Epithelial cell of esophagus (primary cell): Measurements from ENCODE around the gene STBD1.

Experiments
- DNase-seq: peaks from one replicate; pipeline ENCODE4 v3.0.0; 2010; ENCODE audit warnings: low read depth
- H3K4me3 ChIP-seq: 2 replicates; pipeline ENCODE4 v1.5.1; 2011; ENCODE audit warnings: mild to moderate bottlenecking, low read length, control low read depth
- TF ChIP-seq, protein P1 (sequence below): IDR thresholded peaks from 2 replicates; pipeline ENCODE4 v1.5.1; 2011; ENCODE audit warnings: low read depth, mild to moderate bottlenecking, low read length, control low read depth, inconsistent platforms; ENCODE audit not compliant: insufficient read depth; ENCODE audit errors: missing control alignments

The STBD1 gene

DNA sequence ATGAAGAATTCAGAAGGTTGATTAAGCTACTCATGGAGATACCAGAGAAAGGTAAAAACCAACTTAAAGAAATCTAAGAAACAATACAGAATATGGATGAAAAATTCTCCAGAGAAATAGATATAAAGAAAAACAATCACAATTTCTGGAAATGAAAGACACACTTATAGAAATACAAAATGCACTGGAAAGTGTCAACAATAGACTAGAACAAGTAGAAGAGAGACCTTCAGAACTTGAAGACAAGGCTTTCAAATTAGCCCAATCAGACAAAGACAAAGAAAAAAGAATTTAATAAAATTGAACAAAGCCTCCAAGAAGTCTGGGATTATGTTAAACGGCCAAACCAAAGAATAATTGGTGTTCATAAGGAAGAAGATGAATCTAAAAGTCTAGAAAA, 9.6 kb downstream of the STBD1 start:
- TF ChIP-seq, protein P1, sequence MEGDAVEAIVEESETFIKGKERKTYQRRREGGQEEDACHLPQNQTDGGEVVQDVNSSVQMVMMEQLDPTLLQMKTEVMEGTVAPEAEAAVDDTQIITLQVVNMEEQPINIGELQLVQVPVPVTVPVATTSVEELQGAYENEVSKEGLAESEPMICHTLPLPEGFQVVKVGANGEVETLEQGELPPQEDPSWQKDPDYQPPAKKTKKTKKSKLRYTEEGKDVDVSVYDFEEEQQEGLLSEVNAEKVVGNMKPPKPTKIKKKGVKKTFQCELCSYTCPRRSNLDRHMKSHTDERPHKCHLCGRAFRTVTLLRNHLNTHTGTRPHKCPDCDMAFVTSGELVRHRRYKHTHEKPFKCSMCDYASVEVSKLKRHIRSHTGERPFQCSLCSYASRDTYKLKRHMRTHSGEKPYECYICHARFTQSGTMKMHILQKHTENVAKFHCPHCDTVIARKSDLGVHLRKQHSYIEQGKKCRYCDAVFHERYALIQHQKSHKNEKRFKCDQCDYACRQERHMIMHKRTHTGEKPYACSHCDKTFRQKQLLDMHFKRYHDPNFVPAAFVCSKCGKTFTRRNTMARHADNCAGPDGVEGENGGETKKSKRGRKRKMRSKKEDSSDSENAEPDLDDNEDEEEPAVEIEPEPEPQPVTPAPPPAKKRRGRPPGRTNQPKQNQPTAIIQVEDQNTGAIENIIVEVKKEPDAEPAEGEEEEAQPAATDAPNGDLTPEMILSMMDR = no peak
- DNase-seq = no peak
- no peak overlapping the region for H3K4me3 ChIP-seq

DNA sequence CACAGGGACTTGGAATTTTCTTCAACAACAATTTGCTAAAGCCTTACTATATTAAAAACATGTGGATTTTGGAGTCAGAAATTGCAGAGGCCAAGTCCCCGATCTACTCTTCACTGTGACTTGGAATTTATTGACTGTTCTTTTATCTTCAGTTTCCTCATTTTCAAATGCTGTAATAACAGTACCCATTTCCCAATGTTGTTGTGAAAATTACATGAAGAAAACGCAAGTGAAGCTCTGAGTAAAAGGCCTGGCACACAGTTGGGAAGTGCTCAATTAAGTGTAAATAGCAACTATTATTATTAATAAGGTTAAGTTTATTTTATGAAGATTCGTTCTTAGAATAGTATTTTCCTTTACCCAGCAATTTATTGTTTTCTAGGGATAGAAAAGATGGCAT, 15.7 kb downstream of the STBD1 start:
- TF ChIP-seq, protein P1 = no peak
- no peak for DNase-seq
- no peak overlapping the region for H3K4me3 ChIP-seq

DNA sequence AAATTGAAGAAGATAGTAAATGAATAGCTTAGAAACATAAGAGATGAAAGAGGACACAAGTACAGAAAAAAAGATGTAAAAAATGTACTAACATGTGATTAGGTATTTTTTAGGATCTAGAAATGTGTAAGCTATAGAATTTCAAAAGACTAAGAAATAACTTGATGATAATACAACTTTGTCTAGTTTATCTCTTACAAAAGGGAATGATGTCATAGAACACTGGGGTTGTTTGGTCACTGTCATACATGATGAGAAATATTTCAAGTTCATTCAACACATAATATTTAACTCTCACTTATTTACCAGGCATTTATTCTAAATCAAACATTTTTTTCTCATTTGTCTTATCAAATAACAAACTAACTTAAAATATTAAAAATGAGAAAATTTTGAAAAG, 18.5 kb downstream of the STBD1 start:
- TF ChIP-seq, protein P1 = no peak

DNA sequence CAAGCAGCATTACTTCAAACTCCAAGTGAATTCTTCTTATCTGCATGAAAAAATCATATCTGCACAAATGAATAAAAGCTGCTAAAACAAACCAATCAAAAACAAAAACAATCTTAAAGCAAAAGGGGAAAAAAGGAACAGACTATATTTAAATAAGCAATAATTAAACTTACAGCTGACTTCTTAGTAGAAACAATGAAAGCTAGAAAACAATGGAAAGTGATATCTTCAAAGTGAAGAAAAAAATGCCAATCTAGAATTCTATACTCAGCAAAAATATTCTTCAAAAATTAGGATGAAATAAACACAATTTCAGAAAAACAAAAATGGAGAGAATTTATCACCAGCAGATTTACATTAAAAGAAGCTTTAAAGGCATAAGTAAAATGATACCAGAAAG, 20.0 kb downstream of the STBD1 start:
- H3K4me3 ChIP-seq = no peak overlapping the region
- no peak for DNase-seq
- TF ChIP-seq, protein P1 = no peak

More for the DNA sequence above, 18.5 kb downstream of the STBD1 start:
- H3K4me3 ChIP-seq = no peak overlapping the region
- DNase-seq = no peak

DNA sequence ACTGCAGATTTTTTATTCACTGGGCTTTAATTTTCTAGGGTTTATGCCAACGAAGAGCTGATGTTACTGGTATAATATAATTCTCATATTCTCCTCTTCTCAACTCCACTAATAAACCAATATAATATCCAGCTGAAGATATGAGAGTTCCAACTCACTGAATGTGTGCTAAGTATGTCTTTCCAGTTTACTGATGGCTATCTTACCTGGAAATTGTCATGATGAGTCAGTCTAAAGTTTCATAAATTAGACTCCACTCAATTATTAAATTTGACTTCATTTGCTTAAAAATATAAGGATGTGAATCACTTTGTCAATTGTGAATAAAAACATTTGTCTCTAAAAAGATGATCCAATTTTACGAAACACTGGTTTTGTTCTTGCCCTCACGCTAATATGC, 28.4 kb downstream of the STBD1 start:
- DNase-seq = no peak
- TF ChIP-seq, protein P1 = no peak
- no peak overlapping the region for H3K4me3 ChIP-seq

DNA sequence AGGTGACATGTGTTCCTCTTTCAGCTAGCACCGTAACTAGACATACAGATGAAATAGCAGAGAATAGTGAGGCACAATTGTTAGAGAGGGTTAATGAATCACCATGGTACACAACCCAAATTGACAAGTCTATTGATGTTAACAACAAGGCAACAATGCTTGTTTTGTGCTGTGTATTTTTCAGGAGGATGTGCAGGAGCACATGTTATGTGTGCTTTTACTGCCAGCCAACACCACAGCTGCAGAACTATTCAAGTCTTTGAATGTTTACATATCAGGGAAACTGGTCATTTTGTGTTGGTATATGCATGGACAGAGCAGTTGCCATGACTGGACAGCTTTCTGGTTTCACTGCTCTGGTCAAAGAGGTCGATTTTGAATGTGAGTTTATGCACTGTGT, 32.8 kb downstream of the STBD1 start:
- no peak for DNase-seq
- no peak overlapping the region for H3K4me3 ChIP-seq
- TF ChIP-seq, protein P1 = no peak

DNA sequence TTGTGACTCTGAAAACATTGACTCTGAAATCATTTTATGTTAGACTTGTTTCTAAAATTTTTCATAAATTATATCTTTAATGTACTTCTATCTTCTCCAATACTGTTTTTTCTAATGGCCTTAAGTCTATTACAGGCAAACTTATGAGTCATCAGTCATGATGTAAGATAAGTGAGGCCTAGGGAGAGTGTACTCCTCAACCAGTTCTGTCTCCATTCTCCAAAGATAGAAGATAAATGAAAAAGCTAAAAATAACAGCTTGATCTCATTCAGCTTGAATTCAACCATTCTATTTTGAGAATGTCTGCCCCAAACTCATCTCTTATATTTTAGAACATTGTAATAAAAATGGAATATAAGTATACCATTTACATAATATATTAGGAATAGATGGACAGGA, 34.5 kb downstream of the STBD1 start:
- TF ChIP-seq, protein P1 = no peak
- peak; percentile 71 for DNase-seq
- H3K4me3 ChIP-seq = no peak overlapping the region
